ENCODE data around the gene ABCC10.

ABCC10 gene

GRCh38 chr6:43468748-43469681, 41.7 kb downstream of the ABCC10 start:
- DNase-seq (ENCODE audit: low spot score) = no peak

- no peak for DNase-seq (ENCODE audit: low spot score)
Observed at GRCh38 chr6:43469947-43470346, 42.6 kb downstream of the ABCC10 start.

DNA sequence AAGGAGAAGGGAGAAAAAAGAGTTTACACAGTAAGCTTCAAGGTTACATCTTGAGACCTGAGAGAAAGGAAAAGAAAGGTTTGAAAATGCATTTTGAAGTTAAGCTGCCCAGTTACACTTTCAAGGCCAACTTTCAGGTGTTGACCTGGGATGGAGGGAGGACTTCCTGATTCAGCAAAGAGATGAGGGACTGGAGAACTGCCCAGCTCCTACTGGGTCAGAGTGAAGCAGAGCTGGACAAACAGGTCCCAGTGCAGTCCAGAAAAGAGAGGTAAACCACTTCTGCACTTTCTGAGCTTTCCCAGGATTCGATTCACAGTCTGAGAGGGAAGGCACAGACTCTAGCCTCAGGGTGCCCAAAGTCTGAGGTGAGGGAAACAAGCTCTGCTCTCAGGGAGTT, 44.1 kb downstream of the ABCC10 start:
- DNase-seq (ENCODE audit: low spot score) = no peak

DNA sequence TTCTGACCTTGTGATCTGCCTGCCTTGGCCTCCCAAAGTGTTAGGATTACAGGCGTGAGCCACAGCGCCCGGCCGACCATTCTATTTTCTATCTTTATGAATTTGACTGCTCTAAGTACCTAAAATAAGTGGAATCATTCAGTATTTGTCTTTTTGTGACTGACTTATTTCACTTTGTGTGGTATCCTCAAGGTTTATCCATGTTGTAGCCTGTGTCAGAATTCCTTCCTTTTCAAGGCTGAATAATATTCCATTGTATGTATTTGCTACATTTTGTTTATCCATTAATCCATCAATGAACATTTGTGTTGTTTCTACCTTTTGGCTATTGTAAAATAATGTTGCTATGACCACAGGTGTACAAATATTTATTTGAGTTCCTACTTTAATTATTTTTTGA, 45.2 kb downstream of the ABCC10 start:
- DNase-seq (ENCODE audit: low spot score) = no peak

DNA sequence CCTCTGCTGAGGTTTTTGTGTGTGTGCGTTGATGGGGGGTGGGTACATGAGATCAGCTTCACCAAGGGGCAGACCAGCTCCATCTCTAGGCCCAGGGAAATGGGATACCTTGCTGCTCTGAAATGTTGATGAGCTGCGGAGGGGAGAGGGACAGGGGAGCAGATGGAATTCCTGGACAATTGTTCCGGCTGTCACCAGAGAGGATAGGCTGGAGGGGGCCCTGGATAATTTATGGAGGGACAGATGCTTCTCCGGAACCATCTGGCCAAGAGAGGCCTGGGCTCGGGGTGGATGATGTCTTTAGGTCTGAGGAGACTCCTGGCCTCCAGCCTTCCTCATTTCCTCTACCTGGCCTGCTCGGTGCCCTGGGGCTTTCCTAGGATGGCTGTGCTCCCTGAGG, 48.2 kb downstream of the ABCC10 start:
- no peak for DNase-seq (ENCODE audit: low spot score)

DNA sequence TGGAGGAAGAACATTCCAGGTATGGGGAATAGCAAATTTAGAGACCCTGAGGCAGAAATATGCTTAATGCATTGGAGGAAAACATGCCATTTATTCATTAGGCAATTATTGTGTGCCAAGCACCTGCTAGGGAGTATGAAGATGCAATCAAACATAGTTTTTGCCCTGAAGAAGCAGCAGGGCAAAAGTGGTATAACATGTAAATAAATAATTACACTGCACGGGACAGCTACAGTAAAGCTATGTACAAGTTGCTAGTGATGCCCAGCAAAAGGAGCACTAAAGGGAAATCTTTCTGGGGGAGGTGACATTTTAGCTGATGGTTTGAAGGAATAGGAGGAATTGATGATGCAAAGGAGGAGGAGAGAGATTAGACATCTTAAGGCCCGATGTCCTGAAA, 49.4 kb downstream of the ABCC10 start:
- DNase-seq (ENCODE audit: low spot score) = no peak

- DNase-seq (ENCODE audit: low spot score) = peak; percentile 92
Observed at GRCh38 chr6:43477235-43478007, 50.1 kb downstream of the ABCC10 start, which contains the start of gene TJAP1. Gene TJAP1 (plus strand): TSS chr6:43477570. CDS start chr6:43499002, 21,432 bp downstream.

DNA sequence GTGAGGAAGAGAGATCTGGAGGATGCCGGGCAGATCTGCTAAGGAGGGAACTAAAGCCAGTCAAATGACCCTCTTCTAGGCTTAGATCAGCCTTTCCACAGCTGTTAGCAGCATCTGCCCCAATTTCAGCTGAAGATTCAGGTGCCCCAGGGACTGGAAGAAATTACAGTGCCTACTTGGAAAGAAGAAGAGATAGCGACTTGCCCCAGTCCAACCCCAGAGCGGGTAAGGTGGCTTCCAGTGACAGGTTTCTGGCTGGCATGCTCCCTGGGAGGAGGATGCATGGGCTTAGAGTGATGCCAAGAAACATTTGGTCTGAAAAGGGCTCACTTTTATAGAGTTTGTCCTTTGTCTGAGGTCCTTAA, 50.6 kb downstream of the ABCC10 start:
- no peak for DNase-seq (ENCODE audit: low spot score)

DNA sequence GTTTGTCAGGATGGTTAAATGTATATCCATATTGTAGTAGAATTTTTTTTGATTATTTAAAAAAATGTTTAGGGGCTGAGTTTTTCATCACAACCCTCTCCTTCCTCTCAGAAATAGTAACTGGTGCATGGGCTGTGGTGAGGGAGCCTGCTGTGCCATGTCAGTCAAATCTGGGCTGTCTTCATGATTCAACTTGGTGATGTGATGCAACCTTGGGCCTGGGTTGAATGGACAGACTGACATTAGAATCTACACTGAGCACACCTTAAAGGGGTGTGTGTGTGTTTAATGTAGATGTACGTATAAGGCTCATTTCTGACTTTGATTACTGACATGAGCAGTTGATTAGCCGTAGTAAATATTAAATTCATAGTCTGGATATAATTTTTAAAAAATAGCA, 53.7 kb downstream of the ABCC10 start:
- DNase-seq (ENCODE audit: low spot score) = no peak

- DNase-seq (ENCODE audit: low spot score) = no peak
Observed at GRCh38 chr6:43481591-43482236, 54.4 kb downstream of the ABCC10 start.

DNA sequence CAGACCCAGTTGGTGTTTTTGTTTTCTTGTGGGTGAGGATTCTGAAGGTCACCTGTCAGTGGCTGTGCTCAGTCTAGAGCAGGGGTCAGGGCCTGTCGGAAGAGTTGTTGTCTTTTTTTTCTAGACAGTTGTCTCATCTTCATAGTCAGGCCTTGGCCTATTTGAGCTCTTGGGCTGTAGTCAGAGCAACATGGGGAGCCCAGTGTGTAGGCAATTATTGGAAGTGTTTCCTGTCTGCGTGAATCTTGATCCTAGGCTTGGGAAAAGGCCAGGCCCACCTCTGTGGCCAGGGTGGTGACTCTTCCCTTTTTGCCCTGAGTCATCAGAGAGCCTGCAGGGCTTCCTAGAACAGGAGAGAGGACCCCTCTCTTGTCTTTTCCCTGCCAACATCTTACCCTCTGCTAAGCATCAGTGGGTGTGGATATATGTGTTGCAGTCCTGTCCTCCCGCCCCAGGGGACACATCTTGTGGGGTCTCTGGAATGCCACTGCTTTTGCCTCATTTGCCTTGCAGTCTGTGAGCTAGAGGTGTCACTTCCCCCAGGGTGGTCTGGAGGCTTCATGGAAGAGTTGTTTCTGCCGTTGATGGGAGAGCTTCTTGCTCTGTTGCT, 61.4 kb downstream of the ABCC10 start:
- peak; percentile 38 for DNase-seq (ENCODE audit: low spot score)

GRCh38 chr6:43489277-43490072, 62.1 kb downstream of the ABCC10 start:
- no peak for DNase-seq (ENCODE audit: low spot score)

DNA sequence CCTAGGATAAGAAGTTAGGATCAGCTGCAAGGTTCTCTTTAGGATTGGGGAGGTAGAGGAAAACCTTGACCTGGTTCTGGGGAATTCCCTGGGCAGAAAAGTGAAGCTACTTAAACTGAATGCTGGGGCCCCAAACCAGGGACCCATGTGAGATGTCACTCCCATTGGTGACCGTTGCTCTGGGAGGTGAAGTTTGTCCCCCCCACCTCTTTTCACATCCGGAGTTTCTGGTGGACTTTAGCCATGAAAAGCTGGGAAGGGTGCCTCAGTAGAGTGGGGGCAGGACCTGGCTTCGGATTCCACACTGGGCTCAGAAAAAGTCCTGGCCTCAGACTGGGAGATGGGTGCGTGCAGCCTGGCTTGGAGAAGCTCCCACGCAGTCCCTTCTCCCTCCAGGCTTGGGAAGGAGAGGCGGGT, 63.2 kb downstream of the ABCC10 start:
- no peak for DNase-seq (ENCODE audit: low spot score)

DNA sequence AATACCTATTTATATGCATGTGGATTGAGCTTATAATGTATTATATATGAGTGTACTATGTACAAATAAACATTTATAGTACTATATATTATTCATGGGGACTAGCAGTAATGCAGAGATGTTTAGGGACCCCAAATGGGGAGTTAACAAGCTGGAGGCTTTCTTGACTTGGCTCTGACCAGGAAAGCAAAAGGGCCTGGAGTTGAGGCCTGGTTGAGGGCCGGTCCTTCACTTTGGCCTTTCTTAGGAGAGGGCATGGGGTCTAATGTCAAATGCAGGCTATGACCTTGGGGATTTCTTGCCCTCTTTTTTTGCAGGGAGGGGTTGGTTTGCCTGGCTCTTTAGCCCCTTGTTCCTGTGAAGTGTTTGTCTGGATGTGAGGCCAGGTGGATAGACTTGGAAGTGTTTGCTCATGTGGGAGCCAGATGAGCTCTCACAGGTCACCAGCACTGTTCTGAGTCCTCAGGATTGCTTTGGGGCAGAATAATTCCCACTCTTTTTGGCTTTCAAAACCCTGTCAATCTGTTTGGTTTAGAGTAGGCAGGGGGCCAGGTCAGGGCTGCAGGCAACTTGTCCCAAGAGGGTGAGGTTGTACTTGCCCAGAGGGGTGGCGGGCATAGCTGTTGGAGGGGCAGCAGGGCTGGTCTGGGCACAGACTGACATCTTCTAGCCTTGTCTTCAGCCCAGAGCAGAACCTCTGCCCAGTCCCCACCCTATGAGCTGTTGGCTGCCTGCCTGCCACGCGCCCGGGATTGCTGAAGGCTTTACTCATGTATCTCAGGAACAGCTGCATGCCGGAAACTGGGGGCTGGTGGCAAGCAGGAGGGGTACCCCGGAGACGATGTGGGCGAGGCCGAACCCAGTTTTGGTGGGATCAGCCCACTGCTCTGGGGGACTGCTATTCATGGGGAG, 64.7 kb downstream of the ABCC10 start:
- DNase-seq (ENCODE audit: low spot score) = peak; percentile 86

GRCh38 chr6:43492673-43493072, 65.3 kb downstream of the ABCC10 start:
- DNase-seq (ENCODE audit: low spot score) = no peak

DNA sequence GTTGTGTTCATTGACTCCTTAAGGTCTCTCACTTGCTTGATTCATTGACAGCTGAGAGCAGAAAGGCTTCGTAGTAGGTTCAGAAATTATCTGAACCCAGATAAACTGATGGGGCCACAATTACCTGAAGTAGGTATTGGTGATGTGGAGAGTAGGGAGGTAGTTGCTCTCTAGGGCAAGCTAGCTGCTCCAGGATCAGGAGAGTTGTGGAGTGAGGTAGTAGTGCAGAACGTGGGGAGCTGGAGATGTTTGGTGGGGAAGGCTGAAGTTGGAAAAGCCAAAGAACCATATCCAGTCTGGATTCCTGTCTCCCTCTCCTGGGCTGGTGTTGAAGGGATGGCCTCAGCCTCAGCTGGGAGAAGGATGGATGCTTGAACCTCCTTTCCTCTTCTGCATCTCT, 65.9 kb downstream of the ABCC10 start:
- DNase-seq (ENCODE audit: low spot score) = no peak

DNA sequence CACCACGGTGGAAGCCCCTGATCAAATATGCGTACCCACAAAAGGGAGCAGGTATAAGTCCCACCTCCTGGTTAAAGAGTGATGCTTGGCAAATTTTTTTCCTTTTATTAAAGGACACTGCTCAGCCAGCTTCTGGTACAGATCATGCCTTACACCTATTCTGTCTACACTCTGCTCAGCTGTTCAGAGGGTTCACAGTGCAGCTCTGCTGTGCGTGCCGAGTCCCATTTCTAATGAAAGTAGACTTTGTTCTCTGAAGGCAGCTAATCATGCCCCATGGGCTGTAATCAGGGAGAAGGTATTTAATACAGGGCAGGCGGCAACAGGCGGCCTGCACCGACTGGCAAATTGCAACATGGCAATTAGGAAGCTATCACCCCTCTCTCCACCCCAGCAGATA, 66.5 kb downstream of the ABCC10 start:
- no peak for DNase-seq (ENCODE audit: low spot score)

GRCh38 chr6:43494321-43494720, 67.0 kb downstream of the ABCC10 start:
- no peak for DNase-seq (ENCODE audit: low spot score)

DNA sequence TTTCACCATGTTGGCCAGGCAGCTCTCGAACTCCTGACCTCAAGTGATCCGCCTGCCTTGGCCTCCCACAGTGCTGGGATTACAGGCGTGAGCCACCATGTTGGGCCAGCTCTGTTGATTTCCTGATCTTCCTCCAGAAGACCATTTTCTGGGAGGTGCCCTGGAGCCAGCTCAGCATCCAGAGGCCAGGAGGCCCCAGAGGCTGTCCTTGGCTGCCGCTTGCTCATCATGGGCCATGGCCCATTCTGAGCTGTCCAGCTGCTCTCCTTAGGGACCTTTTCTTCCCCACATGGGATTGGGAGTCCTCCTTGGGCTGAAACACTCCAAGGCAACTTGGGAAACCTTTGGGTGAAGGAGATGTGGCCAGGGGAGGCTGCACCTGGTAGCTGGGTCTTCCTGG, 67.4 kb downstream of the ABCC10 start:
- DNase-seq (ENCODE audit: low spot score) = no peak

DNA sequence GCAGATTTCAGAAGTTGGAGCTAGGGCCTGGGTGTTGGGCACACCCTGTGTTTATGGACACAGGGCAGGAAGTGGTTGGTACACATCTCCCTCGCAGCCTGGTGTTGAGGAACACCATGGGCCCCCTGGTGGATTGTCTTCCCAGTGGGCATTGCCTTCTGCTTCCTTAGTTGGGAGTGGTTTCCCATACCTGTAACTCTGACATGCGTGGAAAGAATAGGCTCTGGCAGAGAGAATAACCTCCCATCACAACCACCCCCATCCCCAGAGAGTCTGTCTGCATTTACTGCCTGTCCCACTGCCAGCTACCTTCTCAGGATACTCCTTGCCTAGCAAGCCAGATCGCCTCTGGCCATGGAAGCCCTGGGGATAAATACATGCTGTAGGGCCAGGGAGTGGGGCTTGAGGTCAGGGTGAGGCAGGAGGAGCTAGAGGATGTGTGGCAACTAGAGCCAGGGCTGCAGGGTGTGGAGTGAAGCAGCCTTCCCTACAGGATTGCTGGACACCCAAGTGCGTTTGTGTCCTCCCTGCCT, 68.1 kb downstream of the ABCC10 start:
- DNase-seq (ENCODE audit: low spot score) = peak; percentile 27

All from AG08396 (cell line).